Activated CD4-positive, CD25-positive, alpha-beta regulatory T cell treated with anti-CD3 and anti-CD28 coated beads, Interleukin-2, amount 50 U/mL, for 16 hours (primary cell): ENCODE measurements around the gene ZCWPW1.
"Not testable (repeated sequence)": the region's sequence is repeated elsewhere in the genome, so short reads cannot be mapped to it uniquely, and the experiment has no call there.

ENCODE experiments used
- DNase-seq: peaks from one replicate; pipeline ENCODE4 v3.0.0-alpha.2; 2020; ENCODE audit warnings: low read depth, low spot score

Gene ZCWPW1

GRCh38 chr7:100373261-100373831, 55.2 kb downstream of the ZCWPW1 start, which contains the start of gene PILRA:
TSS of gene PILRA (plus strand) at chr7:100373487. CDS start at chr7:100373657, 170 bp downstream.
- DNase-seq = no peak

DNA sequence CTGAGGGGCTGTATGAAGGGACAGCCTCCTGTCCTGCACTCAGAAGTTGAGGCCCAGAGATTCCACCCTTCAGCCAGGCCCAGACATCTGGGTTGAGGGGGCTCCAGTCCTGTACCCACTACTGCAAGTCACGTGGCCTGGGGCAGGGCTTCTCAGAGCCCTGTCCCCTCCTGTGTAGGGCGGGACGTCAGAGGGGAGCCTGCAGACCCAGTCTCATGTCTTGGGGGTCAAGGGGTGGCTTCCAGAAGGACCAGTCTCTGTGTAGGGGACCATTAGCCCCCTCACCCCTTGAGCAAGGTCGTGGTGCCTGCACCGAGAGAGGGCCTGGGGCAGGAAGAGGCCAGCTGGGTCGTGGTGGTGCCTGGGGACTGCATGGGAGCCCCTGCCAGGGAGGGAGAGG, 55.8 kb downstream of the ZCWPW1 start:
- no peak for DNase-seq

DNA sequence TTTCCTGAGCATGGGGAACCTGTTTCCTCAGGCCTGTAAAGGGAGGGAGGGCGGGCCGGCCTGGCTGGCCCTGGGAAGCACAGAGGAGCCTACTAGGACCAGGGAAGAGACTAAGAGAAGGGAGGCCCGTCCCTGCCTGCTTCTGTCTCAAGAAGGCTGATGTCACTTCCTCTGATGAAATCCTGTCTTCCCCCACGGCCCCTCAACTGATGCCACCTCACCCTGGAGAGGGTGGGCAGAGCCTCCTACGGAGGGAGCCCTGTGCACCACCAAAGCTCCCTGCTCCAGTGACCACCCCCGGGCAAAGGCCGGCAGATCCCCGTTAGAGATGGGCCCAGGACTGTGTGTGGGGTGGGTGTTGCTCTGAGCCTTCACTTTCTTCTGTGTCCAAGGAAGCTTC, 56.2 kb downstream of the ZCWPW1 start:
- DNase-seq = no peak

DNA sequence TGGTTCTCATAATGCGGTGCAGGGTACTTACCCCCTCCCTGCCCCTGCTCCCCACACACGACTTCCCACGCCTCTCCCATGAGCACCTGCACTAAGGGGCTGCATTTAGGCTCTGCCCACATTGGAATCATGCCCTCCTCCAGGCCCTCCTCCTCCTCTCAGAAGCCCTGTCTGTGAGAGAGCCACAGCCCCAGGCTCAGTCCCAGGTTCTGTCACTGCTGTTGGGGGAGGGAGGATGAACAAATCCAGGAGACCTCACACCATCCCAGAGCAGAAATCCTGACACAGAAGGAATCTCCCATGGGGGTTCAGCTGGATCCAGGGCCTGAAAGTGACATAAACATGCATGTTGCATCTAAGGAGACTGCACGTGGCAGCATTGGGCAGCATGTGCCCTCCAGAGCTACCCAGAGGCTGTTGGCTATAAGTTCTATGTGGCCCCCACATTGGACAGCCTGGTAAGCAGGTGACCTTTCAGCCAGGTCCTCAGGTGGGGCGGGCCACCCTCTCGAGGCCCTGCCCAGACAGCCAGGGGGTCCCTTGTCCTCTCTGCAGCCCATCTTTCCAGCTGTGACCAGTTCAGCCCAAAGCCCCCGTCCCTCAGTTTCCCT, 56.8 kb downstream of the ZCWPW1 start:
- no peak for DNase-seq

DNA sequence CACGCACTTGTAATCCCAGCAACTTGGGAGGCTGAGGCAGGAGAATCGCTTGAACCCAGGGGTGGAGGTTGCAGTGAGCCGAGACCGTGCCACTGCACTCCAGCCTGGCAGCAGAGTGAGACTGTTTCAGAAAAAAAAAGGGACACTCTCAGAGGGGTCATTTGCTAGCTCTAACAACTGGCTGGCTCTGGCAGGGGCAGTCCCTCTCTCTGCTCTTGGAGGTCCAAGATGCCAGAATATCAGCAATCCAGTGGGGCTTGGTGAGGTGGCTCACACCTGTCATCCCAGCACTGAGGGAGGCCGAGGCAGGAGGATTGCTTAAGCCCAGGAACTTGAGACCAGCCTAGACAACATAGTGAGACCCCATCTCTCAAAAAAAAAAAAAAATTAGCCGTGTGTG, 57.8 kb downstream of the ZCWPW1 start:
- DNase-seq = no peak

GRCh38 chr7:100370303-100370702, 58.2 kb downstream of the ZCWPW1 start:
- DNase-seq = no peak

- DNase-seq = no peak
Observed at GRCh38 chr7:100369105-100369504, 59.4 kb downstream of the ZCWPW1 start.

DNA sequence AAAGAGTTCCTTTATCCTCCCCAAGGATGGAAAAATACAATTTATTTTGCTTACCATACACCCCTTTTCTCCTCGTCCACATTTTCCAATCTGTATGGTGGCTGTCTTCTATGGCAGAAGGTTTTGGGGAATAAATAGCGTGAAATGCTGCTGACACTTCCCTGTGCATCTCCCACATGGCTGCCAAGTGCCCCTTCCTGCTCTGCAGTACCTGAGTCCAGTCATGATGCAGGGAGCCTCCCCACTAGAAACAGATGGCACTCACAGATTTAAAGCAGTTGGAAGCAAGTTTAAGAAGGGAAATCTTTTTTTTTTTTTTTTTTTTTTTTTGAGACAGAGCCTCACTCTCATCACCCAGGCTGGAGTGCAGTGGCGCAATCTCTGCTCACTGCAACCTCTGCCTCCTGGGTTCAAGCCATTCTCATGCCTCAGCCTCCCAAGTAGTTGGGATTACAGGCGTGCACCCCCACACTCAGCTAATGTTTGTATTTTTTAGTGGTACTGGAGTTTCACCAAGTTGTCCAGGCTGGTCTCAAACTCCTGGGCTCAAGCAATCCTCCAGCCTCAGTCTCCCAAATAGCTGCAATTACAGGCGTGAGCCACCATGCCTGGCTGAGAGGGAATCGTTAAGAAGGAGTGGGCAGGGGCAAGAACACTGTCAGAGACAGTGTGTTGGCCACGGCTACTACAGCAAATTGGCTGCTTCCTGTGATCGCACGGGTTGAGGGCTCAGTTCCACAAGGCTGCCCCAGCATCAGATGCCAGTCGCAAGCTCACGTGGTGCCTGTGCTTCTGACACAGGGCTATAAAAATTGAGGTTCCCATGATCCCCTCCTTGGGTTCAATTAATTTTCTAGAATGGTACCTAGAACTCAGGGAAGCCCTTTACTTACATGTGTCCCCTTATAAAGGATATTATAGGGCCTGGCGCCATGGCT, 60.6 kb downstream of the ZCWPW1 start:
- DNase-seq = no peak

GRCh38 chr7:100367251-100367620, 61.3 kb downstream of the ZCWPW1 start:
- no peak for DNase-seq

DNA sequence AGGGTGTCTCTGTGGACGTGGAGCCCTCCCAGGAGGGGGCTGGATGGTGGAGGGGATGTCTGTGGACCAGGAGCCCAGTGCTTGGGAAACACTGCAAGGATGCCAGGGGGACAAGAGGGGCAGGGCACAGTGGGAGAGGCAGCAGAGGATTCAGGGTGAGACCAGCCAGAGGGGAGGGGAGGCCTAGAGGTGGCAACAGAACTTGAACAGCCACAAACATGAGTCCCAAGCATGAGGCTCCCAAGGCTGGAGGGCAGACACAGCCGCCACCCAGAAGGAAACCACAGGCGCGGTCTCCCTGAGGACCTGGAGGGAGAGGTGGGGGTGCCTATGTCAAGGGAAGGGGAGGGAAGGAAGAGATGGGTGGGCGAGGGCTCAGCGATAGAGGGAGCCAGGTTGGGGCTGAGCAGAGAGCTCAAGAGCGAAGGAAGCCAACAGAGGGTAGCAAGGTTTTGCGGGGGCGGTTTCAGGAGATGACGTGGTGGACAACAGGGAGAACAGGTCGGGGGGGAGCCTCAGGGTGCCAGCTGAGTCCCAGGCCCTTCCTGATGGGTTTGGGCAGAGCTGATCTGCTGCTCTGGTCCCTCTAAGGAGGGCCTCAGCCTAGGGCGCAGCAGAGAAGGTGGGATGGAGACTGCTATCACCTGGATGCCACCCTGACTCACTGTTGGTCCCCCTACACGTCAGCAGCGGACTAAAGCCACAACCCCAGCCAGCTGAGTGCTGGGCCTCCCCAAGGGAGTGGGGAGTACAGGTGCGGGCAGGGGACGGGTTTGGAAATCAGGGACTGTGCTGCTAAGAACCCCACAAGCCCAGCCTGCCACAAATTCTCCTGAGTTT, 61.9 kb downstream of the ZCWPW1 start:
- DNase-seq = no peak

- not testable (repeated sequence) for DNase-seq
Observed at GRCh38 chr7:100365998-100366367, 62.5 kb downstream of the ZCWPW1 start.

DNA sequence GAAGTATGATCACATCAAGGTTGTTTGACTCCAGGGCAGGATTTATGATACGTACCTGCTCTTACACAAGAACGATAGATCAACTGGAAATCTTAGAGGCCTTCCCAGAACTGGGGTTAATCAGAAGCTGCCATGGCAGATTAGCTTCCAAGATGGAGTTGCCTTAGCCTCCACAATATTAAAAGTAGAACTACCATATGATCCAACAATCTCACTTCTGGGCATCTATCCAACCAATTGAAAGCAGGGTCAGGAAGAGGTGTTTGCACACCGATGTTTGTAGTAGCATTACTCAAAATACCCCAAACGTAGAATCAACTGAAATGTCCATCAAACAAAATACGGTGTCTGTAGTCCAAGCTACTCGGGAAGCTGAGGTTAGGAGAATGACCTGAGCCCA, 64.0 kb downstream of the ZCWPW1 start:
- no peak for DNase-seq

DNA sequence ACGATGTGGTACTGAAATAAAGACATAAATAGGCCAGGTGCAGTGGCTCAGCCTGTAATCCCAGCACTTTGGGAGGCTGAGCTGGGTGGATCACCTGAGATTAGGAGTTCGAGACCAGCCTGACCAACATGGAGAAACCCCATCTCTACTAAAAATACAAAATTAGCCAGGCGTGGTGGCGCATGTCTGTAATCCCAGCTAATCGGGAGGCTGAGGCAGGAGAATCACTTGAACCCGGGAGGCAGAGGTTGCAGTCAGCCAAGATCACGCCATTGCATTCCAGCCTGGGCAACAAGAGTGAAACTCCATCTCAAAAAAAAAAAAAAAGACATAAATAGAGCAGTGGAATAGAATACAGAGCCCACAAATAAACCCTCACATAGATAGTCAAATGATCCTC, 64.7 kb downstream of the ZCWPW1 start:
- not testable (repeated sequence) for DNase-seq

- no peak for DNase-seq
Observed at GRCh38 chr7:100363098-100363497, 65.4 kb downstream of the ZCWPW1 start.

GRCh38 chr7:100360135-100360854, 68.2 kb downstream of the ZCWPW1 start:
- no peak for DNase-seq

DNA sequence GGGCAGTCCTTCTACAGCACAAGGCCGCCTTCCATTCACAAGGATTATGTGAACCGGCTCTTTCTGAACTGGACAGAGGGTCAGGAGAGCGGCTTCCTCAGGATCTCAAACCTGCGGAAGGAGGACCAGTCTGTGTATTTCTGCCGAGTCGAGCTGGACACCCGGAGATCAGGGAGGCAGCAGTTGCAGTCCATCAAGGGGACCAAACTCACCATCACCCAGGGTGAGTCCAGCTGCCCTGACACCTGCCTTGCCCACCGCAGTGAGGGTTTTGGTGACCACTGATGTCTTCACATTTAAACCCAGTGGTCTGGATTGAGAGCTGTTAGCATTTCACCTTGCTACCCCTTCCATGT, 69.7 kb downstream of the ZCWPW1 start:
- no peak for DNase-seq

- DNase-seq = no peak
Observed at GRCh38 chr7:100358027-100358856, 70.3 kb downstream of the ZCWPW1 start, which contains the start of gene PILRB. TSS of gene PILRB (plus strand) at chr7:100358117. CDS start at chr7:100358303, 186 bp downstream.

GRCh38 chr7:100357131-100357561, 71.4 kb downstream of the ZCWPW1 start:
- no peak for DNase-seq

GRCh38 chr7:100356416-100357068, 72.0 kb downstream of the ZCWPW1 start:
- DNase-seq = no peak
